Adrenal gland (tissue), 12 donors: ENCODE data around the gene IL6R. TPM values are rescaled to one million over a fixed set of nuclear protein-coding genes. Genes with fewer than 3 reads are reported as not detected.

Source experiments
- DNase-seq, 7 donors: peaks; one replicate each; pipeline ENCODE4 v3.0.0-alpha.2; 2019 to 2020
- H3K27ac ChIP-seq, 5 donors: fragments of 200-600 bp; sonication (generic) in 4 of 5; 1 replicate in 3 of 5; 2 replicates in 2 of 5; pipeline versions ENCODE4 v1.5.1 to v1.8.0; 2016 to 2020; ENCODE audit warnings: mild to moderate bottlenecking in 1 of 5
- H3K27me3 ChIP-seq: fragments of 200-600 bp; 2 replicates; pipeline ENCODE4 v1.8.0; 2021
- H3K36me3 ChIP-seq, 2 donors: fragments of 200-600 bp; replicated peaks in 1 of 2; 1 replicate in 1 of 2; 2 replicates in 1 of 2; pipeline versions ENCODE4 v1.5.1 to v1.8.0; 2018 to 2022
- H3K4me1 ChIP-seq, 2 donors: fragments of 200-600 bp; replicated peaks in 1 of 2; 1 replicate in 1 of 2; 2 replicates in 1 of 2; pipeline versions ENCODE4 v1.5.1 to v1.8.0; 2018 to 2021
- H3K4me3 ChIP-seq, 4 donors: fragments of 200-600 bp; sonication (generic) in 3 of 4; one replicate each; pipeline ENCODE4 v1.5.1; 2016 to 2018
- H3K9me3 ChIP-seq, 3 donors: fragments of 200-600 bp; sonication (generic) in 1 of 3; replicated peaks in 1 of 3; 1 replicate in 2 of 3; 2 replicates in 1 of 3; pipeline versions ENCODE4 v1.5.1 to v1.8.0; 2016 to 2021
- CTCF ChIP-seq, 6 experiments: fragments of 450-650 bp in 4 of 6; fragments of 200-600 bp in 2 of 6; sonication (generic) in 1 of 6; IDR thresholded peaks; 1 replicate in 5 of 6; 2 replicates in 1 of 6; pipeline versions ENCODE4 v1.5.1 to v1.8.0; 2016 to 2021; ENCODE audit warnings: antibody characterized with exemption in 6 of 6, mild to moderate bottlenecking in 2 of 6, moderate library complexity in 1 of 6
- POLR2A ChIP-seq, 2 donors: fragments of 450-650 bp; IDR thresholded peaks; one replicate each; pipeline ENCODE4 v1.6.1; 2017; ENCODE audit warnings: antibody characterized with exemption in 2 of 2, mild to moderate bottlenecking in 2 of 2, moderate library complexity in 1 of 2
- WGBS, 4 donors: extraction: QIAGEN DNeasy Blood & Tissue Kit in 2 of 4; methylation state at CpG; one replicate each; pipeline versions ENCODE4 v1.1.5 to v1.1.7; 2013 to 2017; 5-methylcytosine and 5-hydroxymethylcytosine counted together
- intact Hi-C, 2 donors: fragments of 100-400 bp; cut with DNase I; formaldehyde crosslinking; loops; one replicate each; pipeline versions ENCODE4 v1.14.1 to v1.15.0; 2022 to 2023
- polyA plus RNA-seq, 3 donors: library from polyadenylated mRNA; stranded (reverse); fragments of 200-250 nt in 2 of 3; fragments of 350-450 nt in 1 of 3; fragmentation: Illumina TruSeq in 1 of 3; extraction: RNeasy Lipid Tissue Mini Kit (QIAGEN cat#74804) in 1 of 3; gene quantifications; one replicate each; pipeline ENCODE4 v1.2.3, GENCODE V29; 2013 to 2014
- total RNA-seq, 9 donors: library from RNA; depleted of rRNA in 4 of 9; stranded (reverse); fragments of >200 nt in 4 of 9; fragments of 120-200 nt in 1 of 9; fragmentation: NEBNext Ultra II Directional in 1 of 9; extraction: Animal tissue kit (Norgen Biotek cat#: 25700) in 1 of 9; gene quantifications; one replicate each; pipeline versions ENCODE4 v1.1.0 to v1.2.4, GENCODE V29; 2013 to 2023
- donor health status: healthy with polysubstance abuse.
- donor health status: Bipolar disorder and iron deficiency.
- donor health status: DM: yes; HTN: yes; CAD: no.
- donor health status: DM: no; HTN: no; CAD: no.
- donor health status: DM: no; HTN: no; CAD: no.
- donor health status: DM: yes; HTN: yes; CAD: no.

The IL6R gene
- total and polyA plus RNA-seq, 12 donors, result 4.4 to 43.0 (median 13.6) TPM

DNA sequence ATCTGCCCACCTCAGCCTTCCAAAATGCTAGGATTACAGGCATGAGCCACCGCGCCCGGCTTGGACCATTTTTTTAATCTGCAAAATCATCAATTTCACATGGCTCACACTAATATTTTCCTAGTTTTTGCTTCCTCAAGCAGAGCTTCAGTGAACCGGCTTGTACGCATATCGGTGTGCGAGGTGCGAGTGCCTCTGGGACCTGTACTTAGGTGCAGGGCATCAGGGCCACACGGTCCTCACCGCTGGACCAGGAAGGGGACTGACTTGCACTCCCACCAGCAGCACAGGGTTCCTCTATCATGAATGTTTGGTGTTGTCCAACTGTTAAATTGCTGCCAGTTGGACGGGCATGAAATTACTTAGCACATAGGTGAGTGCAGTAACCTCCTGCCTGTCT, 112.5 kb downstream of the IL6R start:
- no peak overlapping the region for H3K27ac ChIP-seq
- intact Hi-C loops, result no loop called here
- no peaks in the 10 kb centered on the region for H3K9me3 ChIP-seq
- no peaks in the 10 kb centered on the region for H3K36me3 ChIP-seq
- H3K27me3 ChIP-seq, result no peaks in the 10 kb centered on the region
- no peak for TF ChIP-seq POLR2A (IDR thresholded peaks at IDR 0.05)
- TF ChIP-seq CTCF (IDR thresholded peaks at IDR 0.05), result no peak
- WGBS, 4 donors, result 93 to 97% (median 94%) methylated on average over 11 of the region's 11 CpGs
- no peak overlapping the region for H3K4me3 ChIP-seq
- H3K4me1 ChIP-seq, result no peaks in the 10 kb centered on the region
- DNase-seq, result no peak

Other genes starting within 250 kb of the IL6R start
- 100 to 1,000 TPM; 246 to 357 (median 272) TPM for gene TPM3, start 213.2 kb upstream of the IL6R start, total RNA-seq
- gene TPM3, start 213.2 kb upstream of the IL6R start, polyA plus RNA-seq, result 100 to 1,000 TPM; 104 to 465 (median 111) TPM
- not detected for gene CFAP141, start 199.0 kb upstream of the IL6R start, total RNA-seq
- under 1 TPM in 1 of 3 donors, not detected in 2; 0.51 TPM for gene CFAP141, start 199.0 kb upstream of the IL6R start, polyA plus RNA-seq
- 100 to 1,000 TPM in 4 of 9 donors, 10 to 100 TPM in 5; 51.0 to 152 (median 78.7) TPM for gene UBAP2L, start 184.4 kb upstream of the IL6R start, total RNA-seq
- gene UBAP2L, start 184.4 kb upstream of the IL6R start, polyA plus RNA-seq, result 100 to 1,000 TPM in 2 of 3 donors, 10 to 100 TPM in 1; 88.9 to 185 (median 101) TPM
- gene HAX1, start 132.7 kb upstream of the IL6R start, total RNA-seq, result 100 to 1,000 TPM in 3 of 9 donors, 10 to 100 TPM in 6; 80.7 to 121 (median 98.1) TPM
- gene HAX1, start 132.7 kb upstream of the IL6R start, polyA plus RNA-seq, result 100 to 1,000 TPM; 180 to 243 (median 182) TPM
- gene AQP10, start 84.2 kb upstream of the IL6R start, total RNA-seq, result under 1 TPM in 1 of 9 donors, not detected in 8; 0.06 TPM
- not detected for gene AQP10, start 84.2 kb upstream of the IL6R start, polyA plus RNA-seq
- 10 to 100 TPM; 17.1 to 80.8 (median 26.1) TPM for gene ATP8B2, start 79.8 kb upstream of the IL6R start, total RNA-seq
- 10 to 100 TPM in 2 of 3 donors, 1 to 10 TPM in 1; 9.9 to 15.4 (median 11.6) TPM for gene ATP8B2, start 79.8 kb upstream of the IL6R start, polyA plus RNA-seq
- gene TDRD10, start 96.9 kb downstream of the IL6R start, total RNA-seq, result 1 to 10 TPM in 6 of 9 donors, under 1 TPM in 2, not detected in 1; 0.55 to 7.5 (median 2.6) TPM
- 10 to 100 TPM in 2 of 3 donors, 1 to 10 TPM in 1; 1.3 to 24.9 (median 22.8) TPM for gene TDRD10, start 96.9 kb downstream of the IL6R start, polyA plus RNA-seq
- gene SHE, start 97.1 kb downstream of the IL6R start, total RNA-seq, result 10 to 100 TPM in 8 of 9 donors, 1 to 10 TPM in 1; 6.4 to 30.7 (median 18.3) TPM
- gene SHE, start 97.1 kb downstream of the IL6R start, polyA plus RNA-seq, result 10 to 100 TPM; 11.4 to 14.7 (median 12.7) TPM
- gene UBE2Q1, start 153.3 kb downstream of the IL6R start, total RNA-seq, result 100 to 1,000 TPM in 2 of 9 donors, 10 to 100 TPM in 7; 15.7 to 102 (median 38.1) TPM
- 10 to 100 TPM; 31.1 to 83.8 (median 33.2) TPM for gene UBE2Q1, start 153.3 kb downstream of the IL6R start, polyA plus RNA-seq
- 1 to 10 TPM in 3 of 9 donors, under 1 TPM in 6; 0.06 to 2.2 (median 0.54) TPM for gene CHRNB2, start 162.4 kb downstream of the IL6R start, total RNA-seq
- 1 to 10 TPM in 2 of 3 donors, under 1 TPM in 1; 0.37 to 1.9 (median 1.6) TPM for gene CHRNB2, start 162.4 kb downstream of the IL6R start, polyA plus RNA-seq
- 100 to 1,000 TPM in 8 of 9 donors, 10 to 100 TPM in 1; 83.9 to 160 (median 127) TPM for gene ADAR, start 202.8 kb downstream of the IL6R start, total RNA-seq
- gene ADAR, start 202.8 kb downstream of the IL6R start, polyA plus RNA-seq, result 100 to 1,000 TPM in 1 of 3 donors, 10 to 100 TPM in 2; 18.5 to 123 (median 30.0) TPM